OCI-LY7 (cell line): Measurements from ENCODE around the gene PTH2. TPM values are rescaled to one million over a fixed set of nuclear protein-coding genes. Genes with fewer than 3 reads are reported as not detected.
A peak's percentile ranks its signal among the peaks of the same experiment; 100 is the strongest.

Experiments used
- BruUV-seq: library from RNA; stranded (reverse); fragments of 400-500 nt; replicated peaks from 2 replicates; lab custom pipeline; 2021; lab: Mats Ljungman, UMichigan
- CTCF ChIA-PET: fragments of 300-600 bp; sonication (Branson Sonifier 250); formaldehyde crosslinking; loops from one replicate; lab custom pipeline; 2022; ENCODE audit warnings: antibody characterized with exemption; ENCODE audit not compliant: unreplicated experiment; lab: Charles Lee
- POLR2A ChIA-PET: fragments of 300-600 bp; sonication (Branson Sonifier 250); formaldehyde crosslinking; loops from one replicate; lab custom pipeline; 2022; ENCODE audit warnings: antibody characterized with exemption; lab: Charles Lee
- DNase-seq: peaks from one replicate; pipeline ENCODE4 v3.0.0-alpha.2; 2015; ENCODE audit warnings: low spot score
- H2AFZ ChIP-seq: fragments of 200-600 bp; sonication (generic), shearing (Covaris generic); 2 replicates; pipeline ENCODE4 v1.6.1; 2014; ENCODE audit warnings: mild to moderate bottlenecking, antibody characterized with exemption, low read length, moderate library complexity
- H3K27ac ChIP-seq: fragments of 200-600 bp; sonication (generic); 2 replicates; pipeline ENCODE4 v1.5.1; 2014; ENCODE audit warnings: mixed run types, low read depth, mild to moderate bottlenecking, moderate library complexity, low read length, inconsistent platforms; ENCODE audit not compliant: poor library complexity, severe bottlenecking
- H3K36me3 ChIP-seq: fragments of 200-600 bp; sonication (generic); 2 replicates; pipeline ENCODE4 v1.6.1; 2014; ENCODE audit warnings: mild to moderate bottlenecking, antibody characterized with exemption, low read length, moderate library complexity, mixed read lengths; ENCODE audit not compliant: insufficient read depth
- H3K4me1 ChIP-seq: fragments of 200-600 bp; sonication (generic); 2 replicates; pipeline ENCODE4 v1.5.1; 2014; ENCODE audit warnings: mild to moderate bottlenecking, low read length; ENCODE audit not compliant: insufficient read depth, poor library complexity, severe bottlenecking
- H3K4me2 ChIP-seq: fragments of 200-600 bp; sonication (generic); 2 replicates; pipeline ENCODE4 v1.6.1; 2014; ENCODE audit warnings: mild to moderate bottlenecking, low read length
- H3K4me3 ChIP-seq: fragments of 200-600 bp; sonication (generic); 2 replicates; pipeline ENCODE4 v1.5.1; 2014; ENCODE audit warnings: mild to moderate bottlenecking, low read depth, low read length; ENCODE audit not compliant: poor library complexity, severe bottlenecking
- H3K79me2 ChIP-seq: fragments of 200-600 bp; sonication (generic); 2 replicates; pipeline ENCODE4 v1.6.1; 2016; ENCODE audit warnings: low read depth, mild to moderate bottlenecking, low read length, moderate library complexity, mixed read lengths; ENCODE audit not compliant: insufficient read depth
- H3K9me2 ChIP-seq: fragments of 200-600 bp; sonication (generic); 2 replicates; pipeline ENCODE4 v1.6.1; 2016; ENCODE audit warnings: mild to moderate bottlenecking, low read length, mixed read lengths; ENCODE audit not compliant: insufficient read depth
- H3K9me3 ChIP-seq: fragments of 200-600 bp; sonication (generic); 2 replicates; pipeline ENCODE4 v1.6.1; 2014; ENCODE audit warnings: mild to moderate bottlenecking, mixed run types, low read length, mixed read lengths
- H4K20me1 ChIP-seq: fragments of 200-600 bp; sonication (generic); 2 replicates; pipeline ENCODE4 v1.6.1; 2014; ENCODE audit warnings: mild to moderate bottlenecking, antibody characterized with exemption, low read length, moderate library complexity, mixed read lengths; ENCODE audit not compliant: insufficient read depth
- CTCF ChIP-seq: fragments of 200-600 bp; sonication (generic); conservative IDR thresholded peaks from 2 replicates; pipeline ENCODE4 v1.5.1; 2014; ENCODE audit warnings: mild to moderate bottlenecking, antibody characterized with exemption, low read length, moderate library complexity, mixed read lengths
- EZH2phosphoT487 ChIP-seq: fragments of 200-600 bp; sonication (generic); IDR thresholded peaks from 2 replicates; pipeline ENCODE4 v1.6.1; 2018; ENCODE audit warnings: low read depth, borderline replicate concordance, mild to moderate bottlenecking, mixed run types, antibody characterized with exemption, low read length, moderate library complexity, mixed read lengths
- intact Hi-C: fragments of 100-400 bp; cut with micrococcal nuclease; formaldehyde crosslinking; loops from one replicate; pipeline ENCODE4 v1.10.0; 2022; ENCODE audit not compliant: unreplicated experiment
- total RNA-seq, 2 experiments: library from RNA; depleted of rRNA in 1 of 2; stranded (reverse); fragments of >200 nt in 1 of 2; shearing (Covaris generic) in 1 of 2; gene quantifications; 2 replicates each; pipeline ENCODE4 v1.2.3, GENCODE V29; 2014 to 2022

PTH2 gene
- total RNA-seq, 2 experiments from 2014 or later = 0.66 to 1.7 TPM

DNA sequence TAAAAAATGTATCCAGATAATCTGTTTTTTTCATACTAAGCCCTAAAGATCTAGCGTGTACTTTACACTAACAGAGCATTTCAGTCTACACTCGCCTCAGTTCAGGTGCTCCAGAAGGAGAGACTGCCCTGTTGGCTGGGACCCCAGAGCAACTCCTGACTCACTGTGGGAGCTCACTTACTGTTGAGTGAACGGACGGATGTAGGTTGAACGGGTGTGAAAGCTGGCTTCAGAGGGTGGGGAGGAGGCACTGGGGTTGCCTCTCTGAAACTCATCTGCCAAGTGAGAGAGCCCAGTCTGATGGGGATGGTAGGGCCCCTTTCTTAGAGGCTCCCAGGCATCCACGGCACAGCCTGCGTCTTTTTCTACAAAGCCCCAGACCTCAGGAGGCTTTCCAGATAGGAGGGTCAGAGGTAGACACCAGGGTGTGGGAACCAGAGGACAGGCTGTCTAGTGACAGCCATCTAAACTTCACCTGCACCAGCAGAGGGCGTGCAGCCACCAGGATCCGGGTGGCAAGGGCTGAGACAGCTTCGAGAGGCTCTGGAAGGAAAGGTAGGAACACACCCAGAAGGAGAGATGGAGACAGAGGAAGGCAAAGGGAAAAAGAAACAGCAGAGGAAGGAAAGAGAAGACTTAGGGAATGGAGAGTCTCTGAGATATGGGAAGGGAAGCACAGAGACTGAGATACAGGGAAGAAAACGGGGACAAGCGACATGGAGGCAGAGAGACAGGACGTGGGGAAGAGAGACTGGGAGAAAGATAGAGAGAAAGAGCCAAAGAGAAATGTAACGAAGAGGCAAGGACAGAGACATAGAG, 31.5 kb downstream of the PTH2 start:
- intact Hi-C loops = loop anchor here (1.0 to 2.0 kb wide), 4 partner anchors 39 to 125 kb away; no protein-coding TSS in a partner anchor
- H3K27ac ChIP-seq = peak overlapping the region; percentile 92
- TF ChIP-seq EZH2phosphoT487 = no peak
- peak; percentile 99 for TF ChIP-seq CTCF
- BruUV-seq = no TSS peak
- no peaks in the 10 kb centered on the region for H3K36me3 ChIP-seq
- no peaks in the 10 kb centered on the region for H3K79me2 ChIP-seq
- H3K4me3 ChIP-seq = peak overlapping the region; percentile 11
- H4K20me1 ChIP-seq = no peaks in the 10 kb centered on the region
- H3K9me2 ChIP-seq = no peaks in the 10 kb centered on the region
- CTCF ChIA-PET = interaction anchor here (1.0 to 1.5 kb wide), 5 partner anchors 18 to 79 kb away, joined by 3 to 5 read pairs (median 3); no protein-coding TSS in a partner anchor
- peak overlapping the region; percentile 78 for H3K4me2 ChIP-seq
- H3K4me1 ChIP-seq = peaks cover 86% of the 10 kb centered on the region
- H2AFZ ChIP-seq = peak overlapping the region; percentile 11; the same call in 1 of the 2 replicates
- POLR2A ChIA-PET = interaction anchor here (0.7 to 1.3 kb wide), 7 partner anchors 11 to 60 kb away, joined by 3 to 5 read pairs (median 3); partner anchors contain the start of gene CD37
- peak; percentile 90 for DNase-seq
- H3K9me3 ChIP-seq = no peaks in the 10 kb centered on the region; the same call in 1 of the 2 replicates

- TF ChIP-seq CTCF (no peak), EZH2phosphoT487 (no peak)
- no peaks in the 10 kb centered on the region for H3K79me2 ChIP-seq
- no peaks in the 10 kb centered on the region; the same call in 1 of the 2 replicates for H3K9me3 ChIP-seq
- peak overlapping the region; percentile 41; the same call in 1 of the 2 replicates for H2AFZ ChIP-seq
- BruUV-seq = no TSS peak
- peak overlapping the region; percentile 78 for H3K4me2 ChIP-seq
- CTCF ChIA-PET = interaction anchor here (1.0 to 1.5 kb wide), 5 partner anchors 19 to 79 kb away, joined by 3 to 5 read pairs (median 3); no protein-coding TSS in a partner anchor
- no peaks in the 10 kb centered on the region for H3K36me3 ChIP-seq
- peaks cover 88% of the 10 kb centered on the region for H3K4me1 ChIP-seq
- no peaks in the 10 kb centered on the region for H4K20me1 ChIP-seq
- peak overlapping the region; percentile 47 for H3K4me3 ChIP-seq
- POLR2A ChIA-PET = interaction anchor here (0.7 to 1.3 kb wide), 8 partner anchors 12 to 59 kb away, joined by 3 to 5 read pairs (median 3); partner anchors contain the start of gene CD37
- peak overlapping the region; percentile 92 for H3K27ac ChIP-seq
- DNase-seq = peak; percentile 93
- intact Hi-C loops = loop anchor here (2.0 kb wide), 2 partner anchors 50 to 124 kb away; no protein-coding TSS in a partner anchor
- H3K9me2 ChIP-seq = no peaks in the 10 kb centered on the region
These were observed 32.3 kb downstream of the PTH2 start for GRCh38 chr19:49390929-49391359.
